Glomerular endothelial cell (primary cell): ENCODE data around the gene IGFBP4. TPM values are rescaled to one million over a fixed set of nuclear protein-coding genes. Genes with fewer than 3 reads are reported as not detected.

Experiments used
- DNase-seq: peaks from one replicate; pipeline ENCODE4 v3.0.0-alpha.2; 2011; ENCODE audit warnings: low read depth, low spot score; ENCODE audit errors: extremely low read depth
- total RNA-seq: library from RNA; depleted of rRNA; stranded (reverse); fragments of >200 nt; gene quantifications from 2 replicates; pipeline ENCODE4 v1.2.3, GENCODE V29; 2015

The IGFBP4 gene
- total RNA-seq, 1 donor from 2014 or later: 577 TPM

DNA sequence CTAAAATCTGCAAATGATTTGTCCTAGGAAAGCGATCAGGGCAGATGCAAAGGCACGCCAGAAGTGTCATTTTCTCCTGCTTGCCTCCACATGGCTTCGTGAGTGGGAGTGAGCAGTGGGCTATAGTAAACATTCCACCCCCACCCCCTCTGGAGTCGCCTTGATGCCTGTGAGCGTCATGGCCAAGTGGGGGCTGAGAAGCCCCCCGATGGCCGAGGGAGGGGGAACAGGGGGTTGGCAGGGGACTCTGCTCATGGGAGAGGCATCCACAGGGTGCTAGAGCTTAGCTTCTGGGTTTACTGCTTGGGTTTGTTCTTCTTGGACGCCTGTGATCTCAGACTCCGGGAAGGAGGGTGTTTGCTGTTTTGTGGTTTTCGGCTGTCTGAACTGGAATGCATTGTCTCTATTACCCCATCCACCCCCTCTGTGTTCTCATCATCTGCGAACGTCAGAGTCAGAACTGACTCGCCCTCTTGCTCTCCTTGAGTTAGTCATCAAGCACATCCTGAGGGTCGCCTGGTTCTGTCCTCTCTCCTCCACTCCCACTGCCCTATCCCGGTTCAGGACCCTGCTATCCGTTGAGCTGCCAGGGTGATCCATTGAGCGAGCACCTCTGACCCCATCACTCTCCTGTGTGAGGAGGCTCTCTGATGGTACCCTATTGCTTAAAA lies 42.7 kb downstream of the IGFBP4 start:
- no peak for DNase-seq

DNA sequence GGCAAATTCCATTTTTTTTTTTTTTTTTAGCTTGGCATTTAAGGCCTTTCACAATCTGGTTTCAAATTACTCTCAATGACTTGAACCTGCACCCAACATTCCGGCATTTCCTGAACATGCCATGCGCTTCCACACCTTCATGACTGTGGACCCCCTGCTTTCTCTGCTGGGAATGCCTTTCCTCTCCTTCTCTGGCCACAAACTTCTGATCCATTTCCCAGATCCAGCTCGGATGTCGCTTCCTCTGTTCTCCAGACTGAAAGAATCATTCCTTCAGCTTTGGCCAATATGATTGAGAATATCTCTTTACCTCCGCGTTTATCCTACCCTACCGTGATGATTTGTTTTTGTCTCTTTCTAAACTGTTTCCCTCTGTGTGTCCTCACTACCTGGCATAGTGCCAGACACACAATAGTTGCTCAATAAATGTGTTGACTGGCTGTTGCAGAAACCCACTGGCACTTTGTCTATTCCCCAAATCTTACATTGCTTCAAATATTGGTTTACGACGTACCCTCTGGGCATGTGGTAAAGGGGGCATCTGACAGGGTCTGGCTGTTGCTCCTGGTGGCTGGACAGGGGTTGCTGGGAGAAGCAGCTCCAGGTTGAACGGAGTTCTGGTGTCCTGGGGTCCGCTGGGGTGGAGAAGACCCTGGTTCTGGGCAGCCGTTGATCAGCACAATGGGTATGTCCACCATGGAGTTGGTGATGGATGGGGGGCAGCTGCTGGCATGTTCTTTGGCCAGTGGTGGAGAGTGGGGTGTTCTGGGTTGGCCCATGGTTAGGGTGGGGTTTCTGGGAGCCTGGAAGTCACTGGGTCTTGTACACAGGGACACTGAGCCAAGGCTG lies 43.5 kb downstream of the IGFBP4 start:
- no peak for DNase-seq

- DNase-seq: no peak
Measured at GRCh38 chr17:40487371-40488020, 44.2 kb downstream of the IGFBP4 start.

- no peak for DNase-seq
Measured at GRCh38 chr17:40490289-40490853, 47.1 kb downstream of the IGFBP4 start.

DNA sequence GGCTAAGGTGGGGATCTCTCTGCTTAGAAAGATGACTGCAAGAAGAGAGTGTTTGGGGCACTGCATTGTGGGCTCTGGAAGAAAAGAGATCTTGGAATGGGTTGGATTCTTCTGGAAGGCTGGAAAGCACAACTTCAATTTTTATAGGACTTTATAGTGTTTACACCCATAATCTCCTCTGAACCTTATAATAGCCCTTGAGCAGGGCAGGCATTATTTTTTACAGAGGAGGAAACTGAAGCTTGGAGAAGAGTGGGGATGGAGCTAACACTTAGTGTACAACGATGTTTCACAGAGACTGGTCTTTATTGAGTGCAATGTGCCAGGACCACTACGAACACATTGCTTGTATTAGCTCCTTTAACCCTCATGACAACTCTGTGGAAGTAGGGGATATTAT lies 47.7 kb downstream of the IGFBP4 start:
- no peak for DNase-seq

GRCh38 chr17:40491486-40491885 lies 48.2 kb downstream of the IGFBP4 start:
- no peak for DNase-seq

DNA sequence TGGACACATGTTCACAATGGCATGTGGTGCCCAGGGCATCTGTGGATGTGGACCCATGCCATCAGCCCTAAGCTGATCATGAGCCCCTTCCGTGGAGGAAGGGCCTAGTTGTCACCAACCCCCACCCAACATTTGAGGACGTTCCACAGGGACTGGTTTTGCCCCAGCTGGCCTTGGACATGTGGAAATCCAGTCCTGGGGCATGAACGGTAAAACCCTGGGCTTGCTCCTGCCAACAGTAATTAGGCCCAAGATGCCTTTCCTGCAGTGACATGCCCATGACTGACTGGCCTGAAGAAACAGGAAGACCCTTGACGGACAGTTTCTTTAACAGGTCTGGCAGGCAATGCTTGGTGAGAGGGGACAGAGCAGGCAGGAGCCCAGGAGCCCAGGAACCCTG lies 50.4 kb downstream of the IGFBP4 start:
- no peak for DNase-seq

DNA sequence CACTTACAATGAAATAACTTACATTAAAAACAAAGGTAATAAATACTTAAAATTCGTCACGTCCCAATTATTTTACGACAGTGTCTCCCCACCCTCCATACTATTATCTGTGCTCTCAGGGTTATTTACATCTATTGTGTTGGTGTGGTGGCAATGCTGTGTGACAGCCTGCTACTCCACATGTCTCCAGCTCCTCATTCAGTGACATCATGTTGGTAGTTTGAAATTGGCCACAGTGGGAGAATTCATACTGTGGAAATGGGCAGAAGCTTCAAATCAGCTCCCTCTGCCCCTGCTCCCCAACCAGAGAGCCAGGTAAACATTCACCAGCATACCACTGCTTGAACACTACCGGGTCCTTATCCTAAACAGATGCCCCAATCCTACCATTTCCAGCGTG lies 51.9 kb downstream of the IGFBP4 start:
- DNase-seq: no peak

- DNase-seq: no peak
Measured at GRCh38 chr17:40496170-40496569, 52.9 kb downstream of the IGFBP4 start.

- no peak for DNase-seq
Measured at GRCh38 chr17:40496634-40497420, 53.6 kb downstream of the IGFBP4 start.

DNA sequence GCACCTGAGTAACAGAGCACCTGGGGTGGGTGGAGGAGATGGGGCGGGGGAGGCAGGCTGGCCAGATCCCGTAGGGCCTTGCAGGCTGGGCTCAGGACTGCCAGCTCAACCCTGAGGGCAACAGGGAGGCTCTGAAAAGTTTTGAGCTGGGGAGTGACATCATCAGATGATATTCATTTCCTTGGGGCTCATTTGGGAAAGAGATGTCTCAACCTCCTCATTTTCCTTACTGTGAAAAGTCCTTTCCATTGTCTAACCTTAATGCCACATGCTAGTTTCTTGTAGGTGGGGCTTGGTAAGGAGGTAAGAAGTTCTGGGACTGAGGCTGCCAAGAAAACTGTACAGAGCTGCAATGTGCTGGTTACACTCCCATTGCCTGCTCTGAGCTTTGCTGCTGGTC lies 54.4 kb downstream of the IGFBP4 start:
- no peak for DNase-seq

GRCh38 chr17:40498281-40499084 lies 55.2 kb downstream of the IGFBP4 start:
- no peak for DNase-seq

- DNase-seq: no peak
Measured at GRCh38 chr17:40499551-40500189, 56.4 kb downstream of the IGFBP4 start.

GRCh38 chr17:40500190-40500589 lies 56.9 kb downstream of the IGFBP4 start:
- no peak for DNase-seq

- no peak for DNase-seq
Measured at GRCh38 chr17:40500709-40501108, 57.5 kb downstream of the IGFBP4 start.

DNA sequence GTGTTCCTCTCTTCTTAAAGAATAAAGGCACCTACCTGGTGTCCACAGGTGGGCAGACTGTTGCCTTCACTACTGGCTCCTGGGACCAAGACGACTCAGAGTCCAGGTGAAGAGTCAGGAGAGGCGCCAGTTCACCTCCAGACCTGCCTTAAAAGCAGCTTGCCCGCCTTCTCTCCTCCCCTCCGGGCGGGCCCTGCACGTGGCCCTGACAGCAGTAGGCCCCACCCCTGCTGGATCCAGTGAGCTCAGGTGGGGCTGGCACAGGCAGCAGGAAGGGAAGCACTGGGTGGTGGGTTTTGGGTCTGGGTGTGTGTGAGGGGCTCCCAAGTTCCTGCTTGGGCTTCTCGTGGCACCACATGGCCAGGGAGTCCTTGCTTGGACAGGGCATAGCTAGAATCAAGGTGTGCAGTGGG lies 58.3 kb downstream of the IGFBP4 start, which contains the start of gene TNS4:
Gene TNS4, minus strand, starts transcription at position 125 of the 413 bp plus-strand sequence. CDS start 5,198 bp downstream, outside the sequence.
- no peak for DNase-seq

DNA sequence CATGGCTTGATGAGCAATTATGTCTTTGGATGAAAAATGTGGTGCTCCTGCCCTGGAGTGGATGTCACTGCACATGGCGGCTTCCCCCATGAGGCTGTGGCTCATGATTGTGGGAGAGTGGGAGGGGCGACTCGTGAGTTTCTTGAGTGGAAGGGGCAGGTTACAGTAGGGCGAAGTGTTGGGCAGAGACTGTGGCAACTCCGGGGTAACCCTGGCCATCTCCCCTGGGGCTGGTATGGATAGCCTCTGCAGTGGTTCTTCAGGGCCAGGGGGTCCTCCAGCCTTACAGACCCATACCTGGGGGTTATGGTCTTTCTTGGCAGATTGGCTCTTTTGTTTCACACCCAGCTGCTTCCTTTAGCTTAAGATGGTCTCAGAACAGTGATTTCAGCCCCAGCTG lies 59.5 kb downstream of the IGFBP4 start:
- DNase-seq: no peak

GRCh38 chr17:40503154-40503553 lies 59.9 kb downstream of the IGFBP4 start:
- DNase-seq: no peak

GRCh38 chr17:40506786-40507185 lies 63.5 kb downstream of the IGFBP4 start:
- DNase-seq: no peak
